ENCODE data around the gene GALNTL6.

GALNTL6 gene

GRCh38 chr4:173005912-173006633, 1192.9 kb downstream of the GALNTL6 start:
- Histone ChIP-seq H3K9ac (ENCODE audit: low read length) (no peak overlapping the region), H3K27me3 (ENCODE audit: low read length) (no peaks in the 10 kb centered on the region), H3F3A (ENCODE audit: insufficient read depth) (no peaks in the 10 kb centered on the region), H3K4me3 (ENCODE audit: insufficient read depth, low read length, poor library complexity, severe bottlenecking) (no peak overlapping the region), H2AFZ (ENCODE audit: low read depth, low read length, severe bottlenecking) (no peak overlapping the region), H3K79me2 (ENCODE audit: insufficient read depth, low read length) (no peaks in the 10 kb centered on the region), H3K4me2 (ENCODE audit: low read depth, low read length, poor library complexity, severe bottlenecking) (no peak overlapping the region), H3K9me2 (replicated peaks; ENCODE audit: insufficient read depth, low read length) (no peaks in the 10 kb centered on the region), H4K20me1 (ENCODE audit: low read depth, low read length) (no peaks in the 10 kb centered on the region), H3K27ac (ENCODE audit: low read depth, low read length) (no peak overlapping the region), H3K36me3 (ENCODE audit: low read length) (no peaks in the 10 kb centered on the region), H3K9me3 (ENCODE audit: insufficient read depth, low read length) (no peaks in the 10 kb centered on the region)
- TF ChIP-seq CTCF (IDR thresholded peaks at IDR 0.05; ENCODE audit: insufficient read depth, low read length, poor library complexity, severe bottlenecking): no peak
- TF ChIP-seq EZH2phosphoT487 (conservative IDR thresholded peaks at IDR 0.05; ENCODE audit: low read length): no peak

- TF ChIP-seq EZH2phosphoT487 (conservative IDR thresholded peaks at IDR 0.05; ENCODE audit: low read length): no peak
- H3K36me3 ChIP-seq (ENCODE audit: low read length): no peaks in the 10 kb centered on the region
- H3K9me2 ChIP-seq (replicated peaks; ENCODE audit: insufficient read depth, low read length): no peaks in the 10 kb centered on the region
- no peaks in the 10 kb centered on the region for H3K9me3 ChIP-seq (ENCODE audit: insufficient read depth, low read length)
- H3K4me3 ChIP-seq (ENCODE audit: insufficient read depth, low read length, poor library complexity, severe bottlenecking): no peak overlapping the region
- no peak overlapping the region for H3K9ac ChIP-seq (ENCODE audit: low read length)
- H2AFZ ChIP-seq (ENCODE audit: low read depth, low read length, severe bottlenecking): no peak overlapping the region
- no peak overlapping the region for H3K4me2 ChIP-seq (ENCODE audit: low read depth, low read length, poor library complexity, severe bottlenecking)
- no peaks in the 10 kb centered on the region for H3K27me3 ChIP-seq (ENCODE audit: low read length)
- H3F3A ChIP-seq (ENCODE audit: insufficient read depth): no peaks in the 10 kb centered on the region
- no peak overlapping the region for H3K27ac ChIP-seq (ENCODE audit: low read depth, low read length)
- no peaks in the 10 kb centered on the region for H3K79me2 ChIP-seq (ENCODE audit: insufficient read depth, low read length)
- H4K20me1 ChIP-seq (ENCODE audit: low read depth, low read length): no peaks in the 10 kb centered on the region
Measured at GRCh38 chr4:173008436-173008835, 1195.2 kb downstream of the GALNTL6 start.

GRCh38 chr4:173009129-173009823, 1196.1 kb downstream of the GALNTL6 start:
- no peak overlapping the region for H3K9ac ChIP-seq (ENCODE audit: low read length)
- H3K9me2 ChIP-seq (replicated peaks; ENCODE audit: insufficient read depth, low read length): no peaks in the 10 kb centered on the region
- no peak overlapping the region for H3K27ac ChIP-seq (ENCODE audit: low read depth, low read length)
- H3F3A ChIP-seq (ENCODE audit: insufficient read depth): no peaks in the 10 kb centered on the region
- no peak for TF ChIP-seq EZH2phosphoT487 (conservative IDR thresholded peaks at IDR 0.05; ENCODE audit: low read length)
- no peak for TF ChIP-seq CTCF (IDR thresholded peaks at IDR 0.05; ENCODE audit: insufficient read depth, low read length, poor library complexity, severe bottlenecking)
- no peak overlapping the region for H3K4me3 ChIP-seq (ENCODE audit: insufficient read depth, low read length, poor library complexity, severe bottlenecking)
- H3K9me3 ChIP-seq (ENCODE audit: insufficient read depth, low read length): no peaks in the 10 kb centered on the region
- H3K79me2 ChIP-seq (ENCODE audit: insufficient read depth, low read length): no peaks in the 10 kb centered on the region
- no peaks in the 10 kb centered on the region for H4K20me1 ChIP-seq (ENCODE audit: low read depth, low read length)
- H2AFZ ChIP-seq (ENCODE audit: low read depth, low read length, severe bottlenecking): no peak overlapping the region
- no peaks in the 10 kb centered on the region for H3K36me3 ChIP-seq (ENCODE audit: low read length)
- no peaks in the 10 kb centered on the region for H3K27me3 ChIP-seq (ENCODE audit: low read length)
- H3K4me2 ChIP-seq (ENCODE audit: low read depth, low read length, poor library complexity, severe bottlenecking): no peak overlapping the region

DNA sequence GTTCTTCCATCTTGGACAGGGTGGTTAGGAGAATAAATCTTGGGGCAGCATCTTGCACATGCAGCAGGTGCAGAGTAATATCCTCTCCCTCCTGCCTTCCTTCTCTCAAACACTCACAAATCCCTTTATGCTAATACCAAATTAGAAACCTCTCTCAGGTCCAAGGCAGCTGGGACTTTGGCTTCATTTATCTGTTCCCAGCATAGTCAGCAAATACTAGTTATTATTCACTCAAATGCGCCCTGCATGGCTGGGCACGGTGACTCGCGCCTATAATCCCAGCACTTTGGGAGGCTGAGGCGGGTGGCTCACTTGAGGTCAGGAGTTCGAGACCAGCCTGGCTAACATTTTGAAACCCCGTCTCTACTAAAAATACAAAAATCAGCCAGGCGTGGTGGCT, 1199.4 kb downstream of the GALNTL6 start:
- no peaks in the 10 kb centered on the region for H3F3A ChIP-seq (ENCODE audit: insufficient read depth)
- H3K27me3 ChIP-seq (ENCODE audit: low read length): no peaks in the 10 kb centered on the region
- no peaks in the 10 kb centered on the region for H3K79me2 ChIP-seq (ENCODE audit: insufficient read depth, low read length)
- H3K9me2 ChIP-seq (replicated peaks; ENCODE audit: insufficient read depth, low read length): no peaks in the 10 kb centered on the region
- H3K27ac ChIP-seq (ENCODE audit: low read depth, low read length): no peak overlapping the region
- H2AFZ ChIP-seq (ENCODE audit: low read depth, low read length, severe bottlenecking): no peak overlapping the region
- TF ChIP-seq CTCF (IDR thresholded peaks at IDR 0.05; ENCODE audit: insufficient read depth, low read length, poor library complexity, severe bottlenecking) (no peak), EZH2phosphoT487 (conservative IDR thresholded peaks at IDR 0.05; ENCODE audit: low read length) (no peak)
- no peak overlapping the region for H3K4me3 ChIP-seq (ENCODE audit: insufficient read depth, low read length, poor library complexity, severe bottlenecking)
- no peak overlapping the region for H3K9ac ChIP-seq (ENCODE audit: low read length)
- H4K20me1 ChIP-seq (ENCODE audit: low read depth, low read length): no peaks in the 10 kb centered on the region
- no peaks in the 10 kb centered on the region for H3K9me3 ChIP-seq (ENCODE audit: insufficient read depth, low read length)
- no peaks in the 10 kb centered on the region for H3K36me3 ChIP-seq (ENCODE audit: low read length)
- H3K4me2 ChIP-seq (ENCODE audit: low read depth, low read length, poor library complexity, severe bottlenecking): no peak overlapping the region
